HG03175 (cell line): ENCODE measurements around the gene CETP.
"Not testable (repeated sequence)": the region's sequence is repeated elsewhere in the genome, so short reads cannot be mapped to it uniquely, and the experiment has no call there.

ENCODE experiments used
- ATAC-seq: cut with Tn5 transposase; IDR thresholded peaks from one replicate; pipeline ENCODE4 v1.9.1; 2021; ENCODE audit warnings: mild to moderate bottlenecking, moderate library complexity; ENCODE audit not compliant: unreplicated experiment

CETP gene

GRCh38 chr16:56934599-56935145, 27.1 kb upstream of the CETP start:
- ATAC-seq: not testable (repeated sequence)

- no peak for ATAC-seq
Observed at GRCh38 chr16:56935201-56935600, 26.5 kb upstream of the CETP start.

GRCh38 chr16:56936491-56936890, 25.3 kb upstream of the CETP start:
- ATAC-seq: no peak

GRCh38 chr16:56936950-56937349, 24.8 kb upstream of the CETP start:
- no peak for ATAC-seq

- ATAC-seq: peak; percentile 39
Observed at GRCh38 chr16:56938664-56939513, 22.9 kb upstream of the CETP start.

- ATAC-seq: no peak
Observed at GRCh38 chr16:56939801-56940200, 21.9 kb upstream of the CETP start.

- ATAC-seq: no peak
Observed at GRCh38 chr16:56941092-56941491, 20.7 kb upstream of the CETP start.

- ATAC-seq: no peak
Observed at GRCh38 chr16:56941856-56942331, 19.9 kb upstream of the CETP start.

GRCh38 chr16:56943761-56944375, 17.9 kb upstream of the CETP start:
- no peak for ATAC-seq

- ATAC-seq: no peak
Observed at GRCh38 chr16:56944954-56945839, 16.6 kb upstream of the CETP start.

- ATAC-seq: no peak
Observed at GRCh38 chr16:56945847-56946527, 15.8 kb upstream of the CETP start.

GRCh38 chr16:56946767-56947603, 14.8 kb upstream of the CETP start:
- ATAC-seq: no peak

- no peak for ATAC-seq
Observed at GRCh38 chr16:56947604-56947995, 14.2 kb upstream of the CETP start.

GRCh38 chr16:56948234-56948633, 13.5 kb upstream of the CETP start:
- no peak for ATAC-seq

- no peak for ATAC-seq
Observed at GRCh38 chr16:56950051-56950450, 11.7 kb upstream of the CETP start.

- no peak for ATAC-seq
Observed at GRCh38 chr16:56950455-56950854, 11.3 kb upstream of the CETP start.

GRCh38 chr16:56950881-56951771, 10.6 kb upstream of the CETP start:
- peak; percentile 69 for ATAC-seq

GRCh38 chr16:56953006-56953405, 8.7 kb upstream of the CETP start:
- ATAC-seq: no peak

GRCh38 chr16:56956076-56956475, 5.7 kb upstream of the CETP start:
- no peak for ATAC-seq
